HEK293 (cell line): ENCODE measurements around the gene WNT7A.
A peak's percentile ranks its signal among the peaks of the same experiment; 100 is the strongest.

Experiments used
- CTCF ChIA-PET: fragments of 350-600 bp; formaldehyde crosslinking; extraction: SDS; loops from one replicate; lab custom pipeline; 2021; ENCODE audit warnings: antibody characterized with exemption; lab: Yijun Ruan, JAX
- POLR2A ChIA-PET: fragments of 300-600 bp; formaldehyde crosslinking; extraction: SDS; loops from one replicate; lab custom pipeline; 2020; ENCODE audit warnings: antibody characterized with exemption, inconsistent platforms; lab: Yijun Ruan, JAX
- H3K27ac ChIP-seq: fragments of 200-500 bp; sonication (Bioruptor generic); 2 replicates; pipeline ENCODE4 v1.5.1; 2014; ENCODE audit warnings: low read depth, low read length, control low read depth, inconsistent platforms; ENCODE audit errors: extremely low read depth
- H3K36me3 ChIP-seq, 2 experiments: fragments of 200-500 bp in 1 of 2; sonication (Bioruptor generic) in 1 of 2; 1 replicate in 1 of 2; 2 replicates in 1 of 2; pipeline ENCODE4 v1.5.1; 2014 to 2017; ENCODE audit warnings: inconsistent platforms in 2 of 2, low read length in 2 of 2; ENCODE audit not compliant: control insufficient read depth in 2 of 2, insufficient read depth in 1 of 2
- H3K4me1 ChIP-seq: fragments of 200-500 bp; sonication (Bioruptor generic); 2 replicates; pipeline ENCODE4 v1.5.1; 2014; ENCODE audit warnings: mild to moderate bottlenecking, low read length, inconsistent platforms; ENCODE audit not compliant: control insufficient read depth, insufficient read depth
- H3K4me3 ChIP-seq: 2 replicates; pipeline ENCODE4 v1.5.1; 2011; ENCODE audit warnings: low read depth, mild to moderate bottlenecking, control low read depth, low read length, moderate library complexity
- H3K9me3 ChIP-seq: fragments of 200-500 bp; sonication (Bioruptor generic); 2 replicates; pipeline ENCODE4 v1.5.1; 2014; ENCODE audit warnings: low read depth, low read length, inconsistent platforms; ENCODE audit not compliant: control insufficient read depth, insufficient read depth
- GLI4 ChIP-seq: fragments of 450-650 bp; formaldehyde crosslinking; IDR thresholded peaks from 2 replicates; pipeline ENCODE4 v1.5.1; 2016; ENCODE audit warnings: missing biosample characterization, missing genetic modification characterization
- IKZF3 ChIP-seq: fragments of 450-650 bp; IDR thresholded peaks from 2 replicates; pipeline ENCODE4 v1.5.0; 2018; ENCODE audit warnings: missing biosample characterization, mild to moderate bottlenecking, missing genetic modification characterization, moderate library complexity
- RBAK ChIP-seq: fragments of 450-650 bp; formaldehyde crosslinking; IDR thresholded peaks from 2 replicates; pipeline ENCODE4 v1.5.1; 2016; ENCODE audit warnings: missing biosample characterization, missing genetic modification characterization
- ZBTB17 ChIP-seq: fragments of 450-650 bp; formaldehyde crosslinking; IDR thresholded peaks from 2 replicates; pipeline ENCODE4 v1.5.1; 2016; ENCODE audit warnings: missing biosample characterization, missing genetic modification characterization
- ZBTB7A ChIP-seq: fragments of 450-650 bp; formaldehyde crosslinking; IDR thresholded peaks from 2 replicates; pipeline ENCODE4 v1.5.1; 2016; ENCODE audit warnings: low read depth, missing biosample characterization, missing genetic modification characterization
- ZEB2 ChIP-seq: fragments of 450-650 bp; formaldehyde crosslinking; IDR thresholded peaks from 2 replicates; pipeline ENCODE4 v1.5.1; 2016; ENCODE audit warnings: missing biosample characterization, missing genetic modification characterization
- ZFP3 ChIP-seq: fragments of 450-650 bp; formaldehyde crosslinking; IDR thresholded peaks from 2 replicates; pipeline ENCODE4 v1.5.1; 2016; ENCODE audit warnings: low read depth, missing biosample characterization, missing genetic modification characterization
- ZIC2 ChIP-seq: fragments of 450-650 bp; formaldehyde crosslinking; IDR thresholded peaks from 2 replicates; pipeline ENCODE4 v1.5.1; 2016; ENCODE audit warnings: missing biosample characterization, missing genetic modification characterization
- ZNF140 ChIP-seq: fragments of 450-650 bp; formaldehyde crosslinking; IDR thresholded peaks from 2 replicates; pipeline ENCODE4 v1.5.1; 2016; ENCODE audit warnings: missing biosample characterization, missing genetic modification characterization
- ZNF157 ChIP-seq: fragments of 450-650 bp; formaldehyde crosslinking; IDR thresholded peaks from 2 replicates; pipeline ENCODE4 v1.5.1; 2016; ENCODE audit warnings: missing biosample characterization, missing genetic modification characterization
- ZNF211 ChIP-seq: fragments of 450-650 bp; formaldehyde crosslinking; IDR thresholded peaks from 2 replicates; pipeline ENCODE4 v1.5.1; 2016; ENCODE audit warnings: low read depth, missing biosample characterization, missing genetic modification characterization
- ZNF221 ChIP-seq: fragments of 450-650 bp; formaldehyde crosslinking; IDR thresholded peaks from 2 replicates; pipeline ENCODE4 v1.5.1; 2017; ENCODE audit warnings: missing biosample characterization, missing genetic modification characterization, borderline replicate concordance
- ZNF391 ChIP-seq: fragments of 450-650 bp; formaldehyde crosslinking; IDR thresholded peaks from 2 replicates; pipeline ENCODE4 v1.5.1; 2016; ENCODE audit warnings: low read depth, missing biosample characterization, missing genetic modification characterization, borderline replicate concordance
- ZNF394 ChIP-seq: fragments of 450-650 bp; formaldehyde crosslinking; IDR thresholded peaks from 2 replicates; pipeline ENCODE4 v1.5.1; 2016; ENCODE audit warnings: missing biosample characterization, missing genetic modification characterization, mild to moderate bottlenecking, moderate library complexity, borderline replicate concordance
- ZNF514 ChIP-seq: fragments of 450-650 bp; formaldehyde crosslinking; IDR thresholded peaks from 2 replicates; pipeline ENCODE4 v1.5.1; 2016; ENCODE audit warnings: missing biosample characterization, missing genetic modification characterization
- ZNF561 ChIP-seq: fragments of 450-650 bp; IDR thresholded peaks from 2 replicates; pipeline ENCODE4 v1.5.1; 2018; ENCODE audit warnings: missing biosample characterization, missing genetic modification characterization, borderline replicate concordance
- ZNF585B ChIP-seq: fragments of 450-650 bp; formaldehyde crosslinking; IDR thresholded peaks from 2 replicates; pipeline ENCODE4 v1.5.1; 2016; ENCODE audit warnings: missing biosample characterization, missing genetic modification characterization
- ZNF600 ChIP-seq: fragments of 450-650 bp; formaldehyde crosslinking; IDR thresholded peaks from 2 replicates; pipeline ENCODE4 v1.5.1; 2016; ENCODE audit warnings: missing biosample characterization, missing genetic modification characterization
- TF ChIP-seq, protein P1 (sequence below): fragments of 450-650 bp; formaldehyde crosslinking; IDR thresholded peaks from 2 replicates; pipeline ENCODE4 v1.5.1; 2016; ENCODE audit warnings: missing biosample characterization, missing genetic modification characterization
- TF ChIP-seq, protein P2 (sequence below): fragments of 450-650 bp; formaldehyde crosslinking; IDR thresholded peaks from 2 replicates; pipeline ENCODE4 v1.5.1; 2016; ENCODE audit warnings: missing biosample characterization, missing genetic modification characterization
- TF ChIP-seq, protein P3 (sequence below): fragments of 450-650 bp; formaldehyde crosslinking; IDR thresholded peaks from 2 replicates; pipeline ENCODE4 v1.5.1; 2016; ENCODE audit warnings: missing biosample characterization, missing genetic modification characterization
- TF ChIP-seq, protein P4 (sequence below): fragments of 450-650 bp; IDR thresholded peaks from 2 replicates; pipeline ENCODE4 v1.5.1; 2018; ENCODE audit warnings: missing biosample characterization, missing genetic modification characterization
- TF ChIP-seq, protein P5 (sequence below): fragments of 450-650 bp; formaldehyde crosslinking; IDR thresholded peaks from 2 replicates; pipeline ENCODE4 v1.5.1; 2016; ENCODE audit warnings: missing biosample characterization, missing genetic modification characterization
- TF ChIP-seq, protein P6 (sequence below): fragments of 450-650 bp; formaldehyde crosslinking; IDR thresholded peaks from 2 replicates; pipeline ENCODE4 v1.5.1; 2016; ENCODE audit warnings: missing biosample characterization, missing genetic modification characterization, low read depth

Gene WNT7A

DNA sequence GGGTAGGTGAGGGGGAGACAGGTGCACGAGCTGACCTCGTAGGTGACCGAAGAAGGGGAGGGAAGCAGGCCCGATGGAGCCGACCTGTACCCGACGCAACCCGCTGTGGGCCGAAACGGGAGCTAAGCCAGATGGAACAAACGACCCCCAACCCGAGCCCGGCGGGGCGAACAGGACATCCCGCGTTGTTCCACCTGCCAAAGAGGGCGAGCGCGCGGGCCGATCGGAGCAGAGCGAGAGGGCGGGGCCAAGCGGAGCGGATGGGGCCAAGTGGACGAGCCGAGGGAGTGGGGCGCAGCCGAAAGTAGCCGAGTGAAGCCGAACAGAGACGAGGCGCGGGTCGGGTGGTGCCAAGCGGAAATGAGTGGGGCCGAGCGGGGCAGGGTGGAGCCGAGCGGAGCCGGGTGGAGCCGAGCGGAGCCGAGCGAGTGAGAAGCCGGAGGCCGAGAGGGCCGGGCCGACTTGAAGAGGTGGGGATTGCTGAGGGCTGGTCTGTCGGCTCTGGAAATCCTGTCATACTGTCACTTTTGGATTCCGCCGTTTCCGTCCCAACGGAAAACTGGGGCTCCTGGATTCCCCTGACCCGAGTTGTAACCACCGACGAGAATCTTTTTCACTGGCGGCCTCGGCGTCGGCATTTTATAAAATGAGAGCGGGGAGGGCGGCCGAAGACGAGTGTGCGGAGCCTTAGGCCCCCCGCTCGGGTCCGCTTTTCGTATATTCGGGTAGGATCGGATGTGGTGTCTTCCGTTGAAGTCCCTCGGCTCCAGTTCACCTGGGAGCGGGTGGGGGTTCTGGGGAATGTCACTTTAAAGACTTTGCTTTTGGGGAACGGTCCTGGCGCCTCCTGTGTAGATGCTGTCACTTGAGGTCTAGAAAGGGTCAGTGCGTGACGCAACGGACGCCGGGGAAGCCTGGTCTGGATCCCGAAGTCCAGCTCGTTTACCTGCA, 15.6 kb upstream of the WNT7A start:
- CTCF ChIA-PET: interaction anchor here (0.6 to 2.5 kb wide), 18 partner anchors 10 to 1026 kb away, joined by 3 to 16 read pairs (median 4); no protein-coding TSS in a partner anchor
- Histone ChIP-seq H3K4me1 (no peaks in the 10 kb centered on the region), H3K9me3 (no peaks in the 10 kb centered on the region), H3K4me3 (peak overlapping the region; percentile 37), H3K36me3 (no peaks in the 10 kb centered on the region), H3K27ac (no peak overlapping the region)
- POLR2A ChIA-PET: no interaction called here
- TF ChIP-seq ZNF140 (tag by site-specific recombination): no peak
- TF ChIP-seq, protein P1, sequence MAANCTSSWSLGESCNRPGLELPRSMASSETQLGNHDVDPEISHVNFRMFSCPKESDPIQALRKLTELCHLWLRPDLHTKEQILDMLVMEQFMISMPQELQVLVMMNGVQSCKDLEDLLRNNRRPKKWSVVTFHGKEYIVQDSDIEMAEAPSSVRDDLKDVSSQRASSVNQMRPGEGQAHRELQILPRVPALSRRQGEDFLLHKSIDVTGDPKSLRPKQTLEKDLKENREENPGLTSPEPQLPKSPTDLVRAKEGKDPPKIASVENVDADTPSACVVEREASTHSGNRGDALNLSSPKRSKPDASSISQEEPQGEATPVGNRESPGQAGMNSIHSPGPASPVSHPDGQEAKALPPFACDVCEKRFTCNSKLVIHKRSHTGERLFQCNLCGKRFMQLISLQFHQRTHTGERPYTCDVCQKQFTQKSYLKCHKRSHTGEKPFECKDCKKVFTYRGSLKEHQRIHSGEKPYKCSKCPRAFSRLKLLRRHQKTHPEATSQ (tag by site-specific recombination): no peak
- TF ChIP-seq, protein P2, sequence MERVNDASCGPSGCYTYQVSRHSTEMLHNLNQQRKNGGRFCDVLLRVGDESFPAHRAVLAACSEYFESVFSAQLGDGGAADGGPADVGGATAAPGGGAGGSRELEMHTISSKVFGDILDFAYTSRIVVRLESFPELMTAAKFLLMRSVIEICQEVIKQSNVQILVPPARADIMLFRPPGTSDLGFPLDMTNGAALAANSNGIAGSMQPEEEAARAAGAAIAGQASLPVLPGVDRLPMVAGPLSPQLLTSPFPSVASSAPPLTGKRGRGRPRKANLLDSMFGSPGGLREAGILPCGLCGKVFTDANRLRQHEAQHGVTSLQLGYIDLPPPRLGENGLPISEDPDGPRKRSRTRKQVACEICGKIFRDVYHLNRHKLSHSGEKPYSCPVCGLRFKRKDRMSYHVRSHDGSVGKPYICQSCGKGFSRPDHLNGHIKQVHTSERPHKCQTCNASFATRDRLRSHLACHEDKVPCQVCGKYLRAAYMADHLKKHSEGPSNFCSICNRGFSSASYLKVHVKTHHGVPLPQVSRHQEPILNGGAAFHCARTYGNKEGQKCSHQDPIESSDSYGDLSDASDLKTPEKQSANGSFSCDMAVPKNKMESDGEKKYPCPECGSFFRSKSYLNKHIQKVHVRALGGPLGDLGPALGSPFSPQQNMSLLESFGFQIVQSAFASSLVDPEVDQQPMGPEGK (tag by site-specific recombination): no peak
- no peak for TF ChIP-seq ZEB2 (tag by site-specific recombination)
- TF ChIP-seq RBAK: no peak
- TF ChIP-seq ZNF514 (tag by site-specific recombination): no peak
- TF ChIP-seq ZNF157: no peak
- no peak for TF ChIP-seq ZNF561 (tag by site-specific recombination)
- no peak for TF ChIP-seq ZNF211 (tag by site-specific recombination)
- TF ChIP-seq, protein P3, sequence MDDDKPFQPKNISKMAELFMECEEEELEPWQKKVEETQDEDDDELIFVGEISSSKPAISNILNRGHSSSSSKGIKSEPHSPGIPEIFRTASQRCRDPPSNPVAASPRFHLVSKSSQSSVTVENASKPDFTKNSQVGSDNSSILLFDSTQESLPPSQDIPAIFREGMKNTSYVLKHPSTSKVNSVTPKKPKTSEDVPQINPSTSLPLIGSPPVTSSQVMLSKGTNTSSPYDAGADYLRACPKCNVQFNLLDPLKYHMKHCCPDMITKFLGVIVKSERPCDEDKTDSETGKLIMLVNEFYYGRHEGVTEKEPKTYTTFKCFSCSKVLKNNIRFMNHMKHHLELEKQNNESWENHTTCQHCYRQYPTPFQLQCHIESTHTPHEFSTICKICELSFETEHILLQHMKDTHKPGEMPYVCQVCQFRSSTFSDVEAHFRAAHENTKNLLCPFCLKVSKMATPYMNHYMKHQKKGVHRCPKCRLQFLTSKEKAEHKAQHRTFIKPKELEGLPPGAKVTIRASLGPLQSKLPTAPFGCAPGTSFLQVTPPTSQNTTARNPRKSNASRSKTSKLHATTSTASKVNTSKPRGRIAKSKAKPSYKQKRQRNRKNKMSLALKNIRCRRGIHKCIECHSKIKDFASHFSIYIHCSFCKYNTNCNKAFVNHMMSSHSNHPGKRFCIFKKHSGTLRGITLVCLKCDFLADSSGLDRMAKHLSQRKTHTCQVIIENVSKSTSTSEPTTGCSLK (tag by site-specific recombination): no peak
- no peak for TF ChIP-seq ZBTB7A (tag by site-specific recombination)
- peak; percentile 65 for TF ChIP-seq ZBTB17
- TF ChIP-seq ZNF391: no peak
- TF ChIP-seq GLI4: no peak
- no peak for TF ChIP-seq ZNF221
- TF ChIP-seq, protein P4, sequence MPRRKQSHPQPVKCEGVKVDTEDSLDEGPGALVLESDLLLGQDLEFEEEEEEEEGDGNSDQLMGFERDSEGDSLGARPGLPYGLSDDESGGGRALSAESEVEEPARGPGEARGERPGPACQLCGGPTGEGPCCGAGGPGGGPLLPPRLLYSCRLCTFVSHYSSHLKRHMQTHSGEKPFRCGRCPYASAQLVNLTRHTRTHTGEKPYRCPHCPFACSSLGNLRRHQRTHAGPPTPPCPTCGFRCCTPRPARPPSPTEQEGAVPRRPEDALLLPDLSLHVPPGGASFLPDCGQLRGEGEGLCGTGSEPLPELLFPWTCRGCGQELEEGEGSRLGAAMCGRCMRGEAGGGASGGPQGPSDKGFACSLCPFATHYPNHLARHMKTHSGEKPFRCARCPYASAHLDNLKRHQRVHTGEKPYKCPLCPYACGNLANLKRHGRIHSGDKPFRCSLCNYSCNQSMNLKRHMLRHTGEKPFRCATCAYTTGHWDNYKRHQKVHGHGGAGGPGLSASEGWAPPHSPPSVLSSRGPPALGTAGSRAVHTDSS (tag by site-specific recombination): no peak
- TF ChIP-seq, protein P5, sequence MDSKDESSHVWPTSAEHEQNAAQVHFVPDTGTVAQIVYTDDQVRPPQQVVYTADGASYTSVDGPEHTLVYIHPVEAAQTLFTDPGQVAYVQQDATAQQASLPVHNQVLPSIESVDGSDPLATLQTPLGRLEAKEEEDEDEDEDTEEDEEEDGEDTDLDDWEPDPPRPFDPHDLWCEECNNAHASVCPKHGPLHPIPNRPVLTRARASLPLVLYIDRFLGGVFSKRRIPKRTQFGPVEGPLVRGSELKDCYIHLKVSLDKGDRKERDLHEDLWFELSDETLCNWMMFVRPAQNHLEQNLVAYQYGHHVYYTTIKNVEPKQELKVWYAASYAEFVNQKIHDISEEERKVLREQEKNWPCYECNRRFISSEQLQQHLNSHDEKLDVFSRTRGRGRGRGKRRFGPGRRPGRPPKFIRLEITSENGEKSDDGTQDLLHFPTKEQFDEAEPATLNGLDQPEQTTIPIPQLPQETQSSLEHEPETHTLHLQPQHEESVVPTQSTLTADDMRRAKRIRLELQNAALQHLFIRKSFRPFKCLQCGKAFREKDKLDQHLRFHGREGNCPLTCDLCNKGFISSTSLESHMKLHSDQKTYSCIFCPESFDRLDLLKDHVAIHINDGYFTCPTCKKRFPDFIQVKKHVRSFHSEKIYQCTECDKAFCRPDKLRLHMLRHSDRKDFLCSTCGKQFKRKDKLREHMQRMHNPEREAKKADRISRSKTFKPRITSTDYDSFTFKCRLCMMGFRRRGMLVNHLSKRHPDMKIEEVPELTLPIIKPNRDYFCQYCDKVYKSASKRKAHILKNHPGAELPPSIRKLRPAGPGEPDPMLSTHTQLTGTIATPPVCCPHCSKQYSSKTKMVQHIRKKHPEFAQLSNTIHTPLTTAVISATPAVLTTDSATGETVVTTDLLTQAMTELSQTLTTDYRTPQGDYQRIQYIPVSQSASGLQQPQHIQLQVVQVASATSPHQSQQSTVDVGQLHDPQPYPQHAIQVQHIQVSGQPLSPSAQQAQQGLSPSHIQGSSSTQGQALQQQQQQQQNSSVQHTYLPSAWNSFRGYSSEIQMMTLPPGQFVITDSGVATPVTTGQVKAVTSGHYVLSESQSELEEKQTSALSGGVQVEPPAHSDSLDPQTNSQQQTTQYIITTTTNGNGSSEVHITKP: peak; percentile 73
- TF ChIP-seq ZIC2 (tag by site-specific recombination): no peak
- TF ChIP-seq ZFP3 (tag by site-specific recombination): no peak
- TF ChIP-seq, protein P6, sequence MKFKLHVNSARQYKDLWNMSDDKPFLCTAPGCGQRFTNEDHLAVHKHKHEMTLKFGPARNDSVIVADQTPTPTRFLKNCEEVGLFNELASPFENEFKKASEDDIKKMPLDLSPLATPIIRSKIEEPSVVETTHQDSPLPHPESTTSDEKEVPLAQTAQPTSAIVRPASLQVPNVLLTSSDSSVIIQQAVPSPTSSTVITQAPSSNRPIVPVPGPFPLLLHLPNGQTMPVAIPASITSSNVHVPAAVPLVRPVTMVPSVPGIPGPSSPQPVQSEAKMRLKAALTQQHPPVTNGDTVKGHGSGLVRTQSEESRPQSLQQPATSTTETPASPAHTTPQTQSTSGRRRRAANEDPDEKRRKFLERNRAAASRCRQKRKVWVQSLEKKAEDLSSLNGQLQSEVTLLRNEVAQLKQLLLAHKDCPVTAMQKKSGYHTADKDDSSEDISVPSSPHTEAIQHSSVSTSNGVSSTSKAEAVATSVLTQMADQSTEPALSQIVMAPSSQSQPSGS (tag by site-specific recombination): no peak
- no peak for TF ChIP-seq IKZF3 (tag by site-specific recombination)
- no peak for TF ChIP-seq ZNF585B (tag by site-specific recombination)
- TF ChIP-seq ZNF394 (tag by site-specific recombination): no peak
- TF ChIP-seq ZNF600 (tag by site-specific recombination): no peak; the same call in 1 of the 2 replicates
